ENCODE measurements around the gene NIF3L1. TPM values are rescaled to one million over a fixed set of nuclear protein-coding genes. Genes with fewer than 3 reads are reported as not detected.
A peak's percentile ranks its signal among the peaks of the same experiment; 100 is the strongest.

NIF3L1 gene
- total RNA-seq, 1 experiment from 2014 or later, result 55.4 TPM

DNA sequence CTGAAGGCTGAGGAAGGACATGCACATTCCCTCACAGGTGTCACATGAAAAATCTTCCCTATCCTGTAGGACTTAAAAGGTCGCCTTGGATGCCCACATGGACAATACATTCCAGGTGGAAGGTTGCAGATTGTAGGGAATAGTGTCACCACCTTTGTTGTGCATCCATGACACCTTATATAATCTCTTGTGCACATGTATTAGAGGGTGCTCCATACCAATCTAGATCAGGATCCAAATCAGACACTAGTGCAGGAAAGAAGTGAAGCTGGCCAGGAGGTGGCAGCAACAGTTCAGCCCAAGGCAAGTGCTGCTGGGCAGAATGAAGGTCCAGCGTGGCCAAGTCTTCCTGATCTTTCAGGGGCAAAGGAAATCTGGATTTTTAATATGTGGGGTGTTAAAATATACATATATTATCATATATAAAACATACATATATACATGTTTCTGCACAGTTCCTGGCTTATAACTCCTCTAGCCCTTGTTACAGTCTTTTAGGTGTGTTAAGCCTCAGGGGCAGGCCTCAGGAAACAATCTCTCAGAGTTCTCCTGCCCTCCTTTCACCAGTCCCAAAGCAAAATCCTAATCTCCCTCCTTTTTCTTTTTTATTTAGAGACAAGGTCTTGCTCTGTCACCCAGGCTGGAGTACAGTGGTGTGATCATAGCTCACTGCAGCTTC is 16.6 kb downstream of the NIF3L1 start:
- Mint-ChIP-seq H3K27me3 (ENCODE audit: low read depth) (no peaks in the 10 kb centered on the region), H3K36me3 (ENCODE audit: insufficient read depth in 1 of 3, low read depth in 3 of 3) (peaks cover 20 to 51% (median 34%) of the 10 kb centered on the region in 3 experiments; a peak in 6 of 7 replicates), H3K4me3 (no peak overlapping the region), H3K27ac (no peak overlapping the region; a peak in 1 of 7 replicates), H3K4me1 (no peaks in the 10 kb centered on the region; a peak in 1 of 4 replicates), H3K9me3 (no peaks in the 10 kb centered on the region)
- H3K79me2 ChIP-seq (ENCODE audit: insufficient read depth, low read length), result no peaks in the 10 kb centered on the region
- H4K8ac ChIP-seq (replicated peaks; ENCODE audit: insufficient read length, low read depth, low read length), result no peak overlapping the region
- no peak overlapping the region for H2BK12ac ChIP-seq (ENCODE audit: insufficient read length, low read depth, low read length)
- no peak overlapping the region for H3K23ac ChIP-seq (ENCODE audit: insufficient read length, low read depth, low read length)
- H3K9me3 ChIP-seq (ENCODE audit: control insufficient read depth, low read depth, low read length), result no peaks in the 10 kb centered on the region
- no peaks in the 10 kb centered on the region for H4K20me1 ChIP-seq (ENCODE audit: control insufficient read depth, insufficient read depth, insufficient read length)
- no peak overlapping the region for H3K4ac ChIP-seq (ENCODE audit: low read depth, low read length)
- no peak overlapping the region for H3K18ac ChIP-seq (ENCODE audit: insufficient read length, low read depth, low read length)
- no peaks in the 10 kb centered on the region for H3K27me3 ChIP-seq (ENCODE audit: insufficient read depth, low read length)
- no peak overlapping the region for H3K9ac ChIP-seq (ENCODE audit: extremely low read depth, insufficient read length, low read length)
- H3K4me1 ChIP-seq (ENCODE audit: insufficient read depth, low read length), result no peaks in the 10 kb centered on the region
- H3K4me2 ChIP-seq (ENCODE audit: insufficient read depth, insufficient read length, low read length), result no peak overlapping the region
- no peak overlapping the region for H2AK5ac ChIP-seq (ENCODE audit: insufficient read length, low read length)
- DNase-seq, result peak; percentile 65
- H2AFZ ChIP-seq (ENCODE audit: low read length), result no peak overlapping the region
- H3T11ph ChIP-seq (ENCODE audit: low read length), result no peak overlapping the region
- no peak overlapping the region for H2BK5ac ChIP-seq (ENCODE audit: insufficient read length, low read length)
- no peak overlapping the region for H4K91ac ChIP-seq (ENCODE audit: insufficient read length, low read depth, low read length)
- TF ChIP-seq, protein P1, sequence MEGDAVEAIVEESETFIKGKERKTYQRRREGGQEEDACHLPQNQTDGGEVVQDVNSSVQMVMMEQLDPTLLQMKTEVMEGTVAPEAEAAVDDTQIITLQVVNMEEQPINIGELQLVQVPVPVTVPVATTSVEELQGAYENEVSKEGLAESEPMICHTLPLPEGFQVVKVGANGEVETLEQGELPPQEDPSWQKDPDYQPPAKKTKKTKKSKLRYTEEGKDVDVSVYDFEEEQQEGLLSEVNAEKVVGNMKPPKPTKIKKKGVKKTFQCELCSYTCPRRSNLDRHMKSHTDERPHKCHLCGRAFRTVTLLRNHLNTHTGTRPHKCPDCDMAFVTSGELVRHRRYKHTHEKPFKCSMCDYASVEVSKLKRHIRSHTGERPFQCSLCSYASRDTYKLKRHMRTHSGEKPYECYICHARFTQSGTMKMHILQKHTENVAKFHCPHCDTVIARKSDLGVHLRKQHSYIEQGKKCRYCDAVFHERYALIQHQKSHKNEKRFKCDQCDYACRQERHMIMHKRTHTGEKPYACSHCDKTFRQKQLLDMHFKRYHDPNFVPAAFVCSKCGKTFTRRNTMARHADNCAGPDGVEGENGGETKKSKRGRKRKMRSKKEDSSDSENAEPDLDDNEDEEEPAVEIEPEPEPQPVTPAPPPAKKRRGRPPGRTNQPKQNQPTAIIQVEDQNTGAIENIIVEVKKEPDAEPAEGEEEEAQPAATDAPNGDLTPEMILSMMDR (conservative IDR thresholded peaks at IDR 0.05), result peak; percentile 78
- no peaks in the 10 kb centered on the region for H3K23me2 ChIP-seq (ENCODE audit: insufficient read length, low read depth, low read length, poor library complexity, severe bottlenecking)
- WGBS (ENCODE audit: extremely low coverage, insufficient read length, low lambda C conversion rate), result no CpG with 5 or more reads among the region's 2 CpGs
- no peaks in the 10 kb centered on the region for H3K79me1 ChIP-seq (ENCODE audit: insufficient read depth, low read depth, low read length, poor library complexity, severe bottlenecking)
- no peak overlapping the region for H2BK120ac ChIP-seq (ENCODE audit: low read depth, low read length, poor library complexity, severe bottlenecking)
- H3K27ac ChIP-seq (ENCODE audit: insufficient read length, low read depth, low read length), result no peak overlapping the region
- H3K56ac ChIP-seq (ENCODE audit: insufficient read length, low read depth, low read length), result no peak overlapping the region
- no peak overlapping the region for H2BK15ac ChIP-seq (ENCODE audit: low read depth, low read length)
- no peak overlapping the region for H2BK20ac ChIP-seq (ENCODE audit: low read depth, low read length, poor library complexity, severe bottlenecking)
- H3K14ac ChIP-seq (ENCODE audit: insufficient read depth, low read length), result no peak overlapping the region
- H4K5ac ChIP-seq (ENCODE audit: insufficient read length, low read depth, low read length), result no peak overlapping the region

All from H9 (cell line).